Activated naive CD8-positive, alpha-beta T cell treated with anti-CD3 and anti-CD28 coated beads, Interleukin-2, amount 50 U/mL, for 16 hours (primary cell): ENCODE results near the gene A3GALT2.
A peak's percentile ranks its signal among the peaks of the same experiment; 100 is the strongest.
"Not testable (repeated sequence)": the region's sequence is repeated elsewhere in the genome, so short reads cannot be mapped to it uniquely, and the experiment has no call there.

Source experiments
- DNase-seq: peaks from one replicate; pipeline ENCODE4 v3.0.0-alpha.2; 2020; ENCODE audit warnings: low read depth, low spot score

A3GALT2 gene

DNA sequence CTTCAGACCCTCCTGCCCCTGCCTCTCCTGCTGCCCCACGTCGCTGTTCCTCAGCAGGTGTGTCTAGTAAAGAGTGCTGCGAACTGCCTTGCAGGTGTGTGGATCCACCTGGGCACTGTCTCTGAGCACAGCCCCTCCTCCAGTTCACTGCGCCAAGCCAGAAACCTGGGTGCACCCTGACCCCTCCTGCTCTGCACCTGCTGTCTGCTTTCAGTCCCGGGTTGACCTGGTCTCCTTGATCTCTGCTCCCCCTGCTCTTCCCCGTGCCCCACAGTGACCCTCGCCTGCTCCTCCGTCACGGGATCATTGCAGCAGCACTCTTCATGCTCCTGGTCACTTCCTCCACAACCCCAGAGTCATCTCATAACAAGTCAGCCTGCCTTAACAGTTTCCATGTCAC is 6.5 kb downstream of the A3GALT2 start:
- DNase-seq, result no peak

DNA sequence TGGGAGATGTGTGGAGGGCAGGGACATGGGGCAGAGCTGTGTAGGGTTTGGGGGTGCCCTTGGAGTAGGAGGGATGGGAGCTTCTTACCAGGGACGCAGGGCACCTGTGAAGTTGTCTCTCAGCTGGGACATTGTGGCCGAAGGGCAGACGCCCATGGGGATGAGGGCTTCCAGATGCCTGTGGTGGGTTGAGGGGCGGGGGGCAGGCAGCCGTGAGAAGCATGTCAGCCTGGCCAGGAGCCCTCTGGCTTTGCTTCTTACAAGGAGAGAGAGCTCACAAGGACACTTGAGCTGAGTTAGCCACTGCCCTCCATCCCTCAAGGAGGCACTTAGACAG is 8.5 kb downstream of the A3GALT2 start:
- DNase-seq, result no peak

- no peak for DNase-seq
These were observed 9.0 kb downstream of the A3GALT2 start for GRCh38 chr1:33311706-33312412.

DNA sequence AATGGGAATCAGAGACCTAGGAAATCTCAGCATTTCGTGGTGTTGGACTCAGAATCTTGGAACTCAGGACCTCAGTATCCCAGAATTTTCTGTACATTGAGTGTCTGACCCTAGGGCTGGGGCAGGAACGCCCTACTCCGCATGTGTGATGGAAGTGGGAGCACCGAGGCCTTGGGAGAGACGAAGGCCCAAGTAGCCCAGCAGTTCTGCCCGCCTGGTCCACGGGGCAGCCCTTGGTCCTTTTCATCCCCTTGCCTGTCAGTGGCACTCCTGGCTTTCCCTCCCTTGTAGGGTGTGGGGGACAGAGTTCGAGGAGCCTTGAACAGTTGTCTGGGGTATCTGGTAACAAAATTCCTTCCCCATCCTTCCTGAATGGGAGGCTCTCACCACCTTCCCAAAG is 10.2 kb downstream of the A3GALT2 start:
- DNase-seq, result no peak

DNA sequence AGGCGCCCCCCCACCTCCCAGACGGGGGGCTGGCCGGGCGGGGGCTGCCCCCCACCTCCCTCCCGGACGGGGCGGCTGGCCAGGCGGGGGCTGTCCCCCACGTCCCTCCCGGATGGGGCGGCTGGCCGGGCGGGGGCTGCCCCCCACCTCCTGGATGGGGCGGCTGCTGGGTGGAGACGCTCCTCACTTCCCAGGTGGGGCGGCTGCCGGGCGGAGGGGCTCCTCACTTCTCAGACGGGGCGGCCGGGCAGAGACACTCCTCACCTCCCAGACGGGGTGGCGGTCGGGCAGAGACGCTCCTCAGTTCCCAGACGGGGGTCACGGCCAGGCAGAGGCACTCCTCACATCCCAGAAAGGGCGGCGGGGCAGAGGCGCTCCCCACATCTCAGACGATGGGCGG is 11.5 kb downstream of the A3GALT2 start:
- not testable (repeated sequence) for DNase-seq

GRCh38 chr1:33307494-33307864 is 13.4 kb downstream of the A3GALT2 start:
- DNase-seq, result no peak

DNA sequence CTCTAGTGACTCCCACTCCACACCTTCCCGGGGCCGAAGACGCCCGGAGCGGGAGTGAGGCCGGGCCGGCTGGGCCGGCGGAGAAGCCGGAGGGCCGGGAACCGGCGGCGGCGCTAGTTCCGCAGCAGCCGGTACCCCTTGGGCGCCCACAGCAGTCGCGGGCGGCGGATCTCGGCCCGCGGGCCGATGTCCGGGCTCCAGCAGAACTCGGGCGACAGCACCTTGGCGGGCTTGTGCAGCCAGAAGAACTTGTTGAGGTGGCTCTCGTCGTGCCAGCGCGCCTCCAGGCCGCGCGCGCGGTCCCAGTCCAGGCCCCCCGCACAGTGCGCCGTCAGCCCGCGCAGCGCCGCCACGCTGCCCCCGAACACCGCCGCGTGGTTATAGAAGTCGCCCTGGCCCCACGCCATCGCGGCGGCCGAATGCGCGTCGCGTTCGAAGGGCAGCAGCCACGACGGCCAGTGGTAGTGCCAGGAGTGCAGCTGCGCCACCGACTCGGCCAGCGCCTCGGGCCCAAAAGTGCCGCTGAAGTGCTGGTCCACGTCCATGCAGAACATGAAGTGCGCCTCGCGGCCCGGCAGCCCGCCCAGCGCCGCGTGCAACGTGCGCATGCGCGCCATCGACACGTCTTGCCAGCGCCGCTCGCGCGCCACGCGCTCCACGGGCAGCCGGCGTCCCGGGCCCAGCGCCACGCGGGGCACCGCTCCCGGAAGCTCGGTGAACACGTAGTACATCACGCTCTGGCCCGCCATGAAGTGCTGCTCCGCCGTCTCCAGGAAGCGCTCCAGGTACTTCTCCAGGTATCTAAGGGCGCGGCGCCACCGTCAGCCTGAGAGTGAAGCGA is 14.0 kb downstream of the A3GALT2 start:
- DNase-seq, result no peak

GRCh38 chr1:33305816-33306652 is 14.9 kb downstream of the A3GALT2 start:
- DNase-seq, result no peak

- DNase-seq, result no peak
These were observed 15.9 kb downstream of the A3GALT2 start for GRCh38 chr1:33305016-33305415.

GRCh38 chr1:33302325-33302724 is 18.6 kb downstream of the A3GALT2 start:
- no peak for DNase-seq

DNA sequence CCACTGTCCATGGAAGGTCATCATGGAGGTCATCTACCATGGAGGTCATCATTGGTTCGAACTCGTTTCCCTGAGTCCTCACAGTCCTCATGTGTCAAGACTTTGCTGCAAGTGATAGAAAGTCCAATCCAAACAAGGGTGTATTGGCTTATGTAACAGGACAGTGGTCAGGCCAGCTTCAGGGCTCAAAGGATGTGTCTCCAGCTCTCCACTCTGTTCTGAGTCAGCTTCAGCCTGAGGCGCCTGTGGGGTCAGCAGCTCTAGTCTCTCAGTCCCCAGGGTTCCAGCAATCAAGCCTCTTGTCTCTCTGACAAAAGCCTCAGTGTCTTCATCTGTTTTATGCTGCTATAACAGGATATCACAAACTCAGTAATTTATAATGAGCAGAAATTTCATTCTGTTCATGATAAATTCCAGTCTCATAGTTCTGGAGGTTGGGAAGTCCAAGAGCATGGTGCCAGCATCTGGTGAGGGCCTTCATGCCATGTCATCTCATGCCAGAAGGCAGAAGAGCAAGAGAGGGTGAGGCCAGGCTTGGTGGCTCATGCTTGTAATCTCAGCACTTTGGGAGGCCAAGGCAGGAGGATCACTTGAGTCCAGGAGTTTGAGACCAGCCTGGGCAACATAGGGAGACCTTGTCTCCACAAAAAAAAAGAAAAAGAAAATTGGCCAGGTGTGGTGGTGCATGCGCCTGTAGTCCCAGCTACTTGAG is 19.5 kb downstream of the A3GALT2 start:
- DNase-seq, result no peak

DNA sequence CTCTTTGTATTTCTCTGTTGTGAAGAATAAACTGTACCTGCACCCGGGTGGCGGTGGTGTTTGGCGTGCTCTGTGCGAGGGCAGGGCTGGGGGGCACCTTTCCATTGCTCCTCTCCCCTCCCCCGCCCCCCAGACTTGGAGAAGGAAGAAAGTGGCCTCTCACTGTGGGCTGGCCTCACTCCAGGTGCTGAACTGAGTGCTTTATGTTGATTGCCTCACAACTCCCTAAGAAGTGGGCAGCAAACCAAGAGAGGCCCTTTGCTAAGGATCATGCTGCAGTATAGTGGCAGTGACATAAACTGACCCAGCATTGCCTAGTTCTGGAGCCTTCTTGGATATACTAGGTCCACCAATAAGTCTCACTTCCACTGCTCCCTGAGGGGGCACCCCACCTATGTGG is 20.2 kb downstream of the A3GALT2 start:
- DNase-seq, result no peak

DNA sequence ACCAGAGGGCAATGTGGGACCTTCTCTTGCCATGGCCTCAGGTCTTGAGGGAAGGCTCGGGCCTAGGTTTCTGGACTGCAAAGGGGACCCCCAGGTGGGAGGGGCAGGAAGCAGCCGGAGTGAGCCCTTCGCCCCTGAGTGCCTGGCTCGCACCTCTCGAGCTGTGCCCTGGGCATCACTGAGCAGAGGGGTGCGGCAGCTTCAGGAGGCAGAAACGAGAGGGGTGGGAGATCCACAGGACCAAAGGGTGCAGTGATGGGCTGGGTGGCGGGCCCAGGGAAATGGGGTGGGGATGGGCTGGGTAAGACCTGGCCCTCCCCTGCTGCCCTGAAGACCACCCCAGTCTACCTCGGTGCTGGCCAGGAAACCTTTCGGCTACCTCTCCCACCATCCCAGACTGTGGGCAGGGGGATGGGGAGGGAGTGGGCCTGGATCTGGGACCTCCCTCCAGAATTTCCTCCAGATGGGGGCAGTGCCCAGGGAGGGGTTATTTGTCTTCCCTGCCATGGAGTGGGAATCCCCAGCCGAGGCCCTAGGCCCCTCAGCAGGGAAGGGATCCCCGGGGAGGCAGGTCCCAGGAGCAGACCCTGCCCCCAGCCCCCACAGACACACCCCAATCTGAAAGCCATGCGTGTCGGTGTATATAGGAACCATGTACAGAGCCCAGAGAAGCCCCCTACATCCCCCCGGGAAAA is 21.3 kb downstream of the A3GALT2 start:
- no peak for DNase-seq

GRCh38 chr1:33298623-33299277 is 22.1 kb downstream of the A3GALT2 start:
- DNase-seq, result no peak

- no peak for DNase-seq
These were observed 22.8 kb downstream of the A3GALT2 start for GRCh38 chr1:33297911-33298622.

- DNase-seq, result no peak
These were observed 24.1 kb downstream of the A3GALT2 start for GRCh38 chr1:33296824-33297223.

DNA sequence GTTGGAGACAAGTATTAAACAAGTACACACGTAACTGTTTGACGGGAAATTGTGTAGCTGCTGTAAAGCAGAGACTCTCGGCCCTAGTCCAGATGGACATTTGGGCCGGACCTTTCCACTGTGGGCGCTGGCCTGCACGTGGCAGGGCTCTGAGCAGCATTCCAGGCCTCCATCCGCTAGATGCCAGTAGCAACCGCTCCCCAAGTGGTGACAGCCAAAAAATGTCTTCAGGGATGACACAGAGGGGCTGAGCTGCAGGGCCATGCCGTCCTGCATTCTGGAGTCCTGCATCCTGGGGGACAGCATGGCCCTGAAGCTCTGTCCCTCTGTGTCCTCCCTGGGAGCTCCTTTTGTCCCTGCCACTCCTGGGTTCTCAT is 24.8 kb downstream of the A3GALT2 start:
- no peak for DNase-seq

- DNase-seq, result peak; percentile 61
These were observed 25.3 kb downstream of the A3GALT2 start for GRCh38 chr1:33295450-33296081.

DNA sequence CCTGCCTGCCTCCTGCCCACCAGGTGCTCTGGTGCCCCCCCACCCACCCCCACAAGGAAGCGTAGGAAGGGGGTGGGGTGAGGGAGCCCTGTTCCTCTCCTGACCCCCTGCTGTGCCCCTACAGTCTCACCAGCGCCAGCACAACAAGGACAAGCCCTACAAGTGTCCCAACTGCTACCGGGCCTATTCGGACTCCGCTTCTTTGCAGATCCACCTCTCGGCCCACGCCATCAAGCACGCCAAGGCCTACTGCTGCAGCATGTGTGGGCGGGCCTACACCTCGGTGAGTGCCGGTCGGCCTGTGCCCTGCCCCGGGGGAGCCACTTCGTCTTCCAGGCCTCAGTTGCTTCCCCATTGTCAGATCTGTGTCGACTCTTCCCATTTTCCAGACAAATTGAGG is 25.9 kb downstream of the A3GALT2 start:
- no peak for DNase-seq
